ENCODE measurements around the gene GH1. TPM values are rescaled to one million over a fixed set of nuclear protein-coding genes. Genes with fewer than 3 reads are reported as not detected.

The GH1 gene
- total and polyA plus RNA-seq, 2 of the 13 experiments (the other 11 are each of a cell fraction or from before 2014, with no cell fraction given): not detected

DNA sequence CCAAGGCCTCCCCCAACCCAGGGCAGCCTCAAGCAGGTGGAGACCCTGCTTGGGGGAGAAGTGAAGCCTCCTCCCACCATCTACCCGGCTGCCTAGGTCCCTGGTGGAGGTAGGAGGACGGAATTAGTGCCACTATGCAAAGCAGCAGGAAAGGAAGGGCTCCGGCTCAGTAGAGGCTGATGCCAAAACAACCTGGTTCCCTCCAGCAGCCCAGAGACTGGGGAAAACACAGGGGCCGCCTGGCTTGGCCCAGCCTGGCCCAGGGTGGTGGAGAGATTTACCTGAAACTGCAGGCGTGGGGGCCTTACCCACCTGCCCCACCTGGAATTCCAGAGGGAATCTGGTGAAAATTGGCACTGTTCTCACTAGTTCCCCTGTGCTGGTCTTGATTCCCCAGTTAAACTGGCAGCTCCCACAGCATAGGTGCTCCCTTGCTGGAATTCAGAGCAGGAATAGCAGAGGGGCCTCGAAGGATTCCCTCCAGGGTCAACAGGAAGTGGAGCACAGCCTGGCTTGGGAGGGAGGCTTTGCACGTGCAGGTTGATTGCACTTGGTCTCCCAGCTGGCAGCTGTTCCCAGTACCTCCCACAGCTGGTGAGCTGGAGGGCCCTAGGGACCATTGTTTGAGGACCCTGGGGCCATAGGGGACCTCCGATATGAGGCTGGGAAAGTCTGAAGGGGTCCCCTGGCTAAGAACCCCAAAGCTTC is 9.0 kb upstream of the GH1 start (continued):
- TF ChIP-seq, protein P1, sequence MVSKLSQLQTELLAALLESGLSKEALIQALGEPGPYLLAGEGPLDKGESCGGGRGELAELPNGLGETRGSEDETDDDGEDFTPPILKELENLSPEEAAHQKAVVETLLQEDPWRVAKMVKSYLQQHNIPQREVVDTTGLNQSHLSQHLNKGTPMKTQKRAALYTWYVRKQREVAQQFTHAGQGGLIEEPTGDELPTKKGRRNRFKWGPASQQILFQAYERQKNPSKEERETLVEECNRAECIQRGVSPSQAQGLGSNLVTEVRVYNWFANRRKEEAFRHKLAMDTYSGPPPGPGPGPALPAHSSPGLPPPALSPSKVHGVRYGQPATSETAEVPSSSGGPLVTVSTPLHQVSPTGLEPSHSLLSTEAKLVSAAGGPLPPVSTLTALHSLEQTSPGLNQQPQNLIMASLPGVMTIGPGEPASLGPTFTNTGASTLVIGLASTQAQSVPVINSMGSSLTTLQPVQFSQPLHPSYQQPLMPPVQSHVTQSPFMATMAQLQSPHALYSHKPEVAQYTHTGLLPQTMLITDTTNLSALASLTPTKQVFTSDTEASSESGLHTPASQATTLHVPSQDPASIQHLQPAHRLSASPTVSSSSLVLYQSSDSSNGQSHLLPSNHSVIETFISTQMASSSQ (IDR thresholded peaks at IDR 0.05; ENCODE audit: low read depth): no peak
- TF ChIP-seq, protein P1 (CRISPR knock-in tag; IDR thresholded peaks at IDR 0.05; ENCODE audit: borderline replicate concordance): no peak
- TF ChIP-seq, protein P2, sequence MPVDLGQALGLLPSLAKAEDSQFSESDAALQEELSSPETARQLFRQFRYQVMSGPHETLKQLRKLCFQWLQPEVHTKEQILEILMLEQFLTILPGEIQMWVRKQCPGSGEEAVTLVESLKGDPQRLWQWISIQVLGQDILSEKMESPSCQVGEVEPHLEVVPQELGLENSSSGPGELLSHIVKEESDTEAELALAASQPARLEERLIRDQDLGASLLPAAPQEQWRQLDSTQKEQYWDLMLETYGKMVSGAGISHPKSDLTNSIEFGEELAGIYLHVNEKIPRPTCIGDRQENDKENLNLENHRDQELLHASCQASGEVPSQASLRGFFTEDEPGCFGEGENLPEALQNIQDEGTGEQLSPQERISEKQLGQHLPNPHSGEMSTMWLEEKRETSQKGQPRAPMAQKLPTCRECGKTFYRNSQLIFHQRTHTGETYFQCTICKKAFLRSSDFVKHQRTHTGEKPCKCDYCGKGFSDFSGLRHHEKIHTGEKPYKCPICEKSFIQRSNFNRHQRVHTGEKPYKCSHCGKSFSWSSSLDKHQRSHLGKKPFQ (CRISPR knock-in tag; IDR thresholded peaks at IDR 0.05; ENCODE audit: insufficient replicate concordance): no peak
- TF ChIP-seq DPF2 (CRISPR knock-in tag; IDR thresholded peaks at IDR 0.05; ENCODE audit: borderline replicate concordance, low read depth) (no peak), ZNF160 (CRISPR knock-in tag; IDR thresholded peaks at IDR 0.05) (no peak), LCORL (IDR thresholded peaks at IDR 0.05) (no peak), LCORL (CRISPR knock-in tag; IDR thresholded peaks at IDR 0.05) (no peak), RARA (CRISPR knock-in tag; IDR thresholded peaks at IDR 0.05) (peak; percentile 14; the same call in 1 of the 2 replicates), IRX3 (CRISPR knock-in tag; IDR thresholded peaks at IDR 0.05; ENCODE audit: borderline replicate concordance, low read depth) (no peak), HNF4A (CRISPR knock-in tag; IDR thresholded peaks at IDR 0.05) (no peak), CC2D1A (CRISPR knock-in tag; IDR thresholded peaks at IDR 0.05) (no peak), ZNF773 (CRISPR knock-in tag; IDR thresholded peaks at IDR 0.05; ENCODE audit: borderline replicate concordance) (no peak), ZZZ3 (CRISPR knock-in tag; IDR thresholded peaks at IDR 0.05; ENCODE audit: borderline replicate concordance) (no peak)
- TF ChIP-seq, protein P3, sequence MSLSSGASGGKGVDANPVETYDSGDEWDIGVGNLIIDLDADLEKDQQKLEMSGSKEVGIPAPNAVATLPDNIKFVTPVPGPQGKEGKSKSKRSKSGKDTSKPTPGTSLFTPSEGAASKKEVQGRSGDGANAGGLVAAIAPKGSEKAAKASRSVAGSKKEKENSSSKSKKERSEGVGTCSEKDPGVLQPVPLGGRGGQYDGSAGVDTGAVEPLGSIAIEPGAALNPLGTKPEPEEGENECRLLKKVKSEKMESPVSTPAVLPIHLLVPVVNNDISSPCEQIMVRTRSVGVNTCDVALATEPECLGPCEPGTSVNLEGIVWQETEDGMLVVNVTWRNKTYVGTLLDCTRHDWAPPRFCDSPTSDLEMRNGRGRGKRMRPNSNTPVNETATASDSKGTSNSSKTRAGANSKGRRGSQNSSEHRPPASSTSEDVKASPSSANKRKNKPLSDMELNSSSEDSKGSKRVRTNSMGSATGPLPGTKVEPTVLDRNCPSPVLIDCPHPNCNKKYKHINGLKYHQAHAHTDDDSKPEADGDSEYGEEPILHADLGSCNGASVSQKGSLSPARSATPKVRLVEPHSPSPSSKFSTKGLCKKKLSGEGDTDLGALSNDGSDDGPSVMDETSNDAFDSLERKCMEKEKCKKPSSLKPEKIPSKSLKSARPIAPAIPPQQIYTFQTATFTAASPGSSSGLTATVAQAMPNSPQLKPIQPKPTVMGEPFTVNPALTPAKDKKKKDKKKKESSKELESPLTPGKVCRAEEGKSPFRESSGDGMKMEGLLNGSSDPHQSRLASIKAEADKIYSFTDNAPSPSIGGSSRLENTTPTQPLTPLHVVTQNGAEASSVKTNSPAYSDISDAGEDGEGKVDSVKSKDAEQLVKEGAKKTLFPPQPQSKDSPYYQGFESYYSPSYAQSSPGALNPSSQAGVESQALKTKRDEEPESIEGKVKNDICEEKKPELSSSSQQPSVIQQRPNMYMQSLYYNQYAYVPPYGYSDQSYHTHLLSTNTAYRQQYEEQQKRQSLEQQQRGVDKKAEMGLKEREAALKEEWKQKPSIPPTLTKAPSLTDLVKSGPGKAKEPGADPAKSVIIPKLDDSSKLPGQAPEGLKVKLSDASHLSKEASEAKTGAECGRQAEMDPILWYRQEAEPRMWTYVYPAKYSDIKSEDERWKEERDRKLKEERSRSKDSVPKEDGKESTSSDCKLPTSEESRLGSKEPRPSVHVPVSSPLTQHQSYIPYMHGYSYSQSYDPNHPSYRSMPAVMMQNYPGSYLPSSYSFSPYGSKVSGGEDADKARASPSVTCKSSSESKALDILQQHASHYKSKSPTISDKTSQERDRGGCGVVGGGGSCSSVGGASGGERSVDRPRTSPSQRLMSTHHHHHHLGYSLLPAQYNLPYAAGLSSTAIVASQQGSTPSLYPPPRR (CRISPR knock-in tag; IDR thresholded peaks at IDR 0.05; ENCODE audit: borderline replicate concordance): no peak
- TF ChIP-seq, protein P4, sequence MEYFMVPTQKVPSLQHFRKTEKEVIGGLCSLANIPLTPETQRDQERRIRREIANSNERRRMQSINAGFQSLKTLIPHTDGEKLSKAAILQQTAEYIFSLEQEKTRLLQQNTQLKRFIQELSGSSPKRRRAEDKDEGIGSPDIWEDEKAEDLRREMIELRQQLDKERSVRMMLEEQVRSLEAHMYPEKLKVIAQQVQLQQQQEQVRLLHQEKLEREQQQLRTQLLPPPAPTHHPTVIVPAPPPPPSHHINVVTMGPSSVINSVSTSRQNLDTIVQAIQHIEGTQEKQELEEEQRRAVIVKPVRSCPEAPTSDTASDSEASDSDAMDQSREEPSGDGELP (IDR thresholded peaks at IDR 0.05; ENCODE audit: borderline replicate concordance, low read depth): peak; percentile 30; the same call in 1 of the 2 replicates
- TF ChIP-seq, protein P5, sequence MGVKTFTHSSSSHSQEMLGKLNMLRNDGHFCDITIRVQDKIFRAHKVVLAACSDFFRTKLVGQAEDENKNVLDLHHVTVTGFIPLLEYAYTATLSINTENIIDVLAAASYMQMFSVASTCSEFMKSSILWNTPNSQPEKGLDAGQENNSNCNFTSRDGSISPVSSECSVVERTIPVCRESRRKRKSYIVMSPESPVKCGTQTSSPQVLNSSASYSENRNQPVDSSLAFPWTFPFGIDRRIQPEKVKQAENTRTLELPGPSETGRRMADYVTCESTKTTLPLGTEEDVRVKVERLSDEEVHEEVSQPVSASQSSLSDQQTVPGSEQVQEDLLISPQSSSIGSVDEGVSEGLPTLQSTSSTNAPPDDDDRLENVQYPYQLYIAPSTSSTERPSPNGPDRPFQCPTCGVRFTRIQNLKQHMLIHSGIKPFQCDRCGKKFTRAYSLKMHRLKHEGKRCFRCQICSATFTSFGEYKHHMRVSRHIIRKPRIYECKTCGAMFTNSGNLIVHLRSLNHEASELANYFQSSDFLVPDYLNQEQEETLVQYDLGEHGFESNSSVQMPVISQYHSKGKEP (CRISPR knock-in tag; IDR thresholded peaks at IDR 0.05): no peak

Measured in HepG2 (cell line).